ENCODE results near the gene SLC26A9.

Gene SLC26A9

DNA sequence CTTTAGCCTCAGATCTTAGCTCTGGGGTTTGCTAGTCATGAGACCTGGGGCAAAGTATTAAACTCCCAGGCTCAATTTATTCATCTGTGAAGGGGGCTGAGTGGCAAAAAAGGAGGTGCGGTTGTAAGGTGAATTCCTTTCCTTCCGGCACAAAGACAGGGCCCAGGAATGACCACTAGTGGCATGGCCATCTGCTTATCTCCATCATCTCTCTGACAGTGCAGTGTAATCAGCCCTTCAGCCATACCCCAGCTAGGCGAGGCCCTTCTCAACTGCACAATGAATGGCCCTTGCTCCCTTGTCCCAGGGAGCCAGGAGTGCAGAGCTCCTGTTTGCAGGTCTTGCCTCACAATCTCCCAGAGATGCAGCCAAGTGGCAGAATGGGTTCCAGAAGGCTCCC is 5.6 kb upstream of the SLC26A9 start:
- no peak overlapping the region for H3K4me3 ChIP-seq (ENCODE audit: low read depth, low read length)
- TF ChIP-seq, protein P1, sequence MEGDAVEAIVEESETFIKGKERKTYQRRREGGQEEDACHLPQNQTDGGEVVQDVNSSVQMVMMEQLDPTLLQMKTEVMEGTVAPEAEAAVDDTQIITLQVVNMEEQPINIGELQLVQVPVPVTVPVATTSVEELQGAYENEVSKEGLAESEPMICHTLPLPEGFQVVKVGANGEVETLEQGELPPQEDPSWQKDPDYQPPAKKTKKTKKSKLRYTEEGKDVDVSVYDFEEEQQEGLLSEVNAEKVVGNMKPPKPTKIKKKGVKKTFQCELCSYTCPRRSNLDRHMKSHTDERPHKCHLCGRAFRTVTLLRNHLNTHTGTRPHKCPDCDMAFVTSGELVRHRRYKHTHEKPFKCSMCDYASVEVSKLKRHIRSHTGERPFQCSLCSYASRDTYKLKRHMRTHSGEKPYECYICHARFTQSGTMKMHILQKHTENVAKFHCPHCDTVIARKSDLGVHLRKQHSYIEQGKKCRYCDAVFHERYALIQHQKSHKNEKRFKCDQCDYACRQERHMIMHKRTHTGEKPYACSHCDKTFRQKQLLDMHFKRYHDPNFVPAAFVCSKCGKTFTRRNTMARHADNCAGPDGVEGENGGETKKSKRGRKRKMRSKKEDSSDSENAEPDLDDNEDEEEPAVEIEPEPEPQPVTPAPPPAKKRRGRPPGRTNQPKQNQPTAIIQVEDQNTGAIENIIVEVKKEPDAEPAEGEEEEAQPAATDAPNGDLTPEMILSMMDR (conservative IDR thresholded peaks at IDR 0.05; ENCODE audit: low read depth, low read length), result no peak
- DNase-seq (ENCODE audit: low read depth), result no peak

DNA sequence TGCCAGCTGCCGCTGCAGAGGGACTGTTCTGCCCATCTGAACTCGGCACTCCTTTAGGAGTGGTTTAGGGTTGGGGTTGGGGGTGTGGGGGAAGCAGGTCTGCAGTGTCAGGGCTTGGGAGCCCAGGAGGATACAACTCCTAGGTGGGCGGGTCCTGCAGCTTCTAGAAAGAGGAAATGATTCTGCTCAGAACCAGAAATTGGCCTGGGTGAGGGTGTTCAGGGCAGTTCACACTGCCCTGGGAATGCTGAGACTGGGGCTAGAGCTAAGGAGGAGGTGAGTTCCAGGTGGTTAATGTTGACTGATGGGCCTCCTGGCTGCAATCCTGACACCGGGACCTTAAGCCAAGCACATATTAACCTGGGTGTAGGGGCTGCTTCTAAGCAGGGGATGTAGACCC is 4.8 kb upstream of the SLC26A9 start:
- TF ChIP-seq, protein P1 (conservative IDR thresholded peaks at IDR 0.05; ENCODE audit: low read depth, low read length), result no peak

DNA sequence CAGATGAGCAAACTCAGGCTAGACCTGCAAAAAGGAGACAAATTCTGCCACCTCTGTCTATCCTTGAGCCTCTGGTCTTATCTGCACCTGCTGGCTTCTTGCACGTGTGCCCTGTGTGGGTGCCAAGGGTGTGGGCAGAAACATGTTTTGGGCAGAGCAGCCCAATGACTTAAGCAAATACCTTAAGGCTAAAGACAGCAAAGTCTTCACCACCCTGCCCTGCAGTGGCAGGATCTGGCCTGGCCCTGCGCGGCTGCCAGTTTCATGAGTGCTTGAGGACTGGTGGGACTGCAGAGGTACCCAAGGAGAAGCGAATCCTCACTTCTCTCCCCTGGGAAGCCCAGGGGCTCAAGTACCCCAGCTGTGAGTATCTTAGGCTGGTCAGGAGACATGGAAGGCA is 3.8 kb upstream of the SLC26A9 start:
- no peak for DNase-seq (ENCODE audit: low read depth)
- TF ChIP-seq, protein P1 (conservative IDR thresholded peaks at IDR 0.05; ENCODE audit: low read depth, low read length), result no peak
- no peak overlapping the region for H3K4me3 ChIP-seq (ENCODE audit: low read depth, low read length)

More for the DNA sequence above, 4.8 kb upstream of the SLC26A9 start:
- H3K4me3 ChIP-seq (ENCODE audit: low read depth, low read length), result no peak overlapping the region
- DNase-seq (ENCODE audit: low read depth), result no peak

DNA sequence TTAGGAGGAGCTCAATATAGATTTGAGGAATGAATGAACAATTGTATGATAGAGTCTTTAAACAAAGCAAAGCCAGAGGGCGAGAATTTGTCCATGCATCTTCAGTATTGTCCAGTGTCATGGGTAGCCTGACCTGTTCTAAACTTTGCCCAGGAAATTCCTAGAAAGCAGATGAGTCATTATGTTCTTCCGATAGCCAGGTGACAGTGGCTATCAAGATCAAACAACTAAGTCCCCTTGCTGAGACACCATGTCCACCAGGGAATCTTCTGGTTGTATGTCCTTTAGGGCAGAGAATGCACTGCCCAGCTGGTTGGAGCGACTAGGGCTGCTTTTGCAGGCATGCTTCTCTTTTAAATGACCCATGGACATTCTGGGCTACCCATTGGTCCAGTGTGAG is 1.8 kb upstream of the SLC26A9 start:
- TF ChIP-seq, protein P1 (conservative IDR thresholded peaks at IDR 0.05; ENCODE audit: low read depth, low read length), result no peak
- DNase-seq (ENCODE audit: low read depth), result no peak
- H3K4me3 ChIP-seq (ENCODE audit: low read depth, low read length), result no peak overlapping the region

DNA sequence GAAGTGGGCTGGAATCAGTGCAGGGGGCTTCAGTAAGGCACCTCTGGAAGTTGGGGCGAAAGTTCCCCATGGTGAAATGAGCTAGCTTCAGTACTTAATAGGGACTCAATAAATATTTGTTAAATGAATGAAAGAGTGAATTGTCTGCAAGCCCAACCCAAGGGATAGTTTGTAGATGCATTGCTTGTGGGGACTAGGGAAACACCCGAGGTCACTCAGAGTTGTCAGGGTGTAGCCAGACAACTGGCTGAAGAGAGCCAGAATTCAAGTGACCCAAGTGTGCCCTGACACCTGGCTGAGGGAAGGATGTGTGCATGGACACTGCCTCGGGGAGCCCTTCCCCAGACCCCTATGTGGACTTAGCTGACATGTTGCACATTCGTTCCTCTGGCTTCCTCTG is 1.3 kb upstream of the SLC26A9 start:
- TF ChIP-seq, protein P1 (conservative IDR thresholded peaks at IDR 0.05; ENCODE audit: low read depth, low read length), result no peak
- no peak overlapping the region for H3K4me3 ChIP-seq (ENCODE audit: low read depth, low read length)
- DNase-seq (ENCODE audit: low read depth), result no peak

DNA sequence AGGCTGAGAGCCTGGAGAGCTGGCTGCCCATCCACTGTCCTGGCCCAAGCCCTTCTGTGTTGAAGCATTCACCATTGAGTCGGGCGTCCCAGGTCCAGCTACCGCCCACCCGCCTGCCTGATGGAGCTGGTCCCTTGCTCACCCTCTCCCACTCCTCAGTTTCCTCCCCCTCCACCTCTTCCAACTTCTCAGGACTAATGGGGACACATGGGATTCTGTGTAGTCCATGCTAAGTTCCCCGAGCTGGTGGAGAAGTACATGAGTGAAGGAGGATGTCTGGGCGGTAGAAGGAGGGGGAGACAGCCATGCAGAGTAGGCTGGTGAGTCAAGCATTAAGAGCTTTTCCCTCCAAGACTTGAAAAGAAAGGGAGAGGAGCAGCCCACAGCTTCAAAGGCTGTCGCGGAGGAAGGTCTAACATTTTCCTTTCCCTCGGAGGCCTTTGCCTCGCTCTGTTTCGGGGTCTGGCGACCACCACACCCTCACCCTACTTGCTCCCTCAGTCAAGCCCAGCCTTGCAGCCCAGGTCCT is 561 bp downstream of the SLC26A9 start:
- DNase-seq (ENCODE audit: low read depth), result no peak
- TF ChIP-seq, protein P1 (conservative IDR thresholded peaks at IDR 0.05; ENCODE audit: low read depth, low read length), result no peak
- no peak overlapping the region for H3K4me3 ChIP-seq (ENCODE audit: low read depth, low read length)

DNA sequence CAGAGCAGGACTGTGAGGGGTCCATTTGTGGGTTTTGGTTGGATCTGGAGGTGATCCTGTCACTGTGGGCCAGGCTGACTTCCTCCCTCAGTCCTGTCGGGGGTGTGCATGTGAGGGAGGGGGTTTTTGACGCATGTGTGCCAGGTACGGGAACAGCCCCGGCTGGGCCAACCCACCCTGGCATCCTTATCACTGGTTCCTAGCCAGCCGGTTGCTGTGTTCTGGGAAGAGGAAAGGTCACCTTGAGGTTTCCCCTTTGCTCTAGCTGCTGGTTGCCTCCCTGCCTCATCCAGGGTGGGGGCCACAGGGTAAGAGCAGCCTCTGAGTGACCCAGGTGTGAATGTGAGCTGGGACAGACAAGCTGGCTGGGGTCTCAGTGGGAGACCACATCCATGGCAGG is 2.5 kb downstream of the SLC26A9 start:
- DNase-seq (ENCODE audit: low read depth), result no peak
- TF ChIP-seq, protein P1 (conservative IDR thresholded peaks at IDR 0.05; ENCODE audit: low read depth, low read length), result no peak
- H3K4me3 ChIP-seq (ENCODE audit: low read depth, low read length), result no peak overlapping the region
